ENCODE results near the gene PRKCSH.
"Not testable (repeated sequence)": the region's sequence is repeated elsewhere in the genome, so short reads cannot be mapped to it uniquely, and the experiment has no call there.

PRKCSH gene

GRCh38 chr19:11420429-11421370 lies 14.7 kb upstream of the PRKCSH start:
- no peak for DNase-seq (ENCODE audit: low spot score)

- DNase-seq (ENCODE audit: low spot score): no peak
Measured at GRCh38 chr19:11421371-11422098, 13.9 kb upstream of the PRKCSH start.

- DNase-seq (ENCODE audit: low spot score): peak; percentile 48
Measured at GRCh38 chr19:11422163-11423065, 13.0 kb upstream of the PRKCSH start.

- no peak for DNase-seq (ENCODE audit: low spot score)
Measured at GRCh38 chr19:11423164-11423790, 12.2 kb upstream of the PRKCSH start.

- no peak for DNase-seq (ENCODE audit: low spot score)
Measured at GRCh38 chr19:11423791-11424181, 11.6 kb upstream of the PRKCSH start.

GRCh38 chr19:11425719-11426457 lies 9.5 kb upstream of the PRKCSH start:
- no peak for DNase-seq (ENCODE audit: low spot score)

GRCh38 chr19:11426656-11427055 lies 8.8 kb upstream of the PRKCSH start:
- no peak for DNase-seq (ENCODE audit: low spot score)

- not testable (repeated sequence) for DNase-seq (ENCODE audit: low spot score)
Measured at GRCh38 chr19:11433526-11433925, 1.9 kb upstream of the PRKCSH start.

GRCh38 chr19:11434703-11435056 lies 755 bp upstream of the PRKCSH start:
- no peak for DNase-seq (ENCODE audit: low spot score)

GRCh38 chr19:11435833-11436313 lies 438 bp downstream of the PRKCSH start:
- no peak for DNase-seq (ENCODE audit: low spot score)

GRCh38 chr19:11437955-11438354 lies 2.5 kb downstream of the PRKCSH start:
- no peak for DNase-seq (ENCODE audit: low spot score)

GRCh38 chr19:11444059-11444458 lies 8.6 kb downstream of the PRKCSH start:
- no peak for DNase-seq (ENCODE audit: low spot score)

GRCh38 chr19:11445141-11445540 lies 9.7 kb downstream of the PRKCSH start:
- DNase-seq (ENCODE audit: low spot score): no peak

GRCh38 chr19:11446271-11446651 lies 10.8 kb downstream of the PRKCSH start:
- DNase-seq (ENCODE audit: low spot score): no peak

- DNase-seq (ENCODE audit: low spot score): no peak
Measured at GRCh38 chr19:11446652-11447301, 11.3 kb downstream of the PRKCSH start.

GRCh38 chr19:11447347-11448262 lies 12.2 kb downstream of the PRKCSH start:
- DNase-seq (ENCODE audit: low spot score): no peak

- DNase-seq (ENCODE audit: low spot score): no peak
Measured at GRCh38 chr19:11448410-11448809, 13.0 kb downstream of the PRKCSH start.

- no peak for DNase-seq (ENCODE audit: low spot score)
Measured at GRCh38 chr19:11448923-11449554, 13.6 kb downstream of the PRKCSH start.
